Astrocyte (in vitro differentiated cells and primary cell): ENCODE measurements around the gene UGT1A8.

Source experiments
- EZH2 ChIP-seq: IDR thresholded peaks from 2 replicates; pipeline ENCODE4 v1.6.1; 2012; ENCODE audit warnings: mild to moderate bottlenecking, low read length, inconsistent platforms; ENCODE audit not compliant: insufficient read depth
- TF ChIP-seq, protein P1 (sequence below): IDR thresholded peaks from 2 replicates; pipeline ENCODE4 v1.5.1; 2011; ENCODE audit warnings: low read depth, mild to moderate bottlenecking, inconsistent platforms, low read length, moderate library complexity; ENCODE audit not compliant: insufficient read depth

DNA sequence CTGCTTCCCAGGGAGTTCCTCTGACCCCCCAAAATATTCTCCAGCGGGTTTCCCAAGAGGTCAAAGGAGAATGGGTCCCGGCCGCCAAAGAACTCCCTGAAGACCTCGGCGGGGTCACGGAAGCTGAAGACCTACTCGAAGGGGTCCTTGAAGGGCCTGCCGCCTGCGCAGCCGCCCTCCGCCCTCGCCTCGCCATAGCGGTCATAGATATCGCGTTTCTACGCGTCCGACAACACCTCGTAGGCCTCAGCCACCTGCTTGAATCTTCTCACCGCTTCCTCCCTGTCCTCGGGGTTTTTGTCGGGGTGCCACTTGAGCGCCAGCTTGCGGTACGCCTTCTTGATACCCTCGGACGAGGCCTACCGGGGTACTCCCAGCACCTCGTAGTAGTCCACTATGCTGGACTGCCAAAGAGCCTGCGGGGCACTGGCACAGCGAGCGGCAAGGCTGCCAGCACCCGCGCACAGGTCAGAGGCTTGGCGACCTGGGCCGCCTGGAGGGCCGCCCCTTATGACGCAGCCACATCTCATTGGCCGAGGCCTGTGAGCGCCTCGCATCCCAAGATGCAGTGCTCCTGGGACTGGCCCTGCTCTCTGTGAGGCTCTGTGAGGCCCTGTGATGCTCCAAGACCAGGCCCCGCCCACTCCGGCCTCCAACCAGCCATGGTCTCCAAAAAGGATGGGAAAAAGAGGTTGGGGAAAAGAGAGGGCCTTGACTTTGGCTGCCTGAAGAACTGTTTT, 137.6 kb downstream of the UGT1A8 start:
- TF ChIP-seq, protein P1, sequence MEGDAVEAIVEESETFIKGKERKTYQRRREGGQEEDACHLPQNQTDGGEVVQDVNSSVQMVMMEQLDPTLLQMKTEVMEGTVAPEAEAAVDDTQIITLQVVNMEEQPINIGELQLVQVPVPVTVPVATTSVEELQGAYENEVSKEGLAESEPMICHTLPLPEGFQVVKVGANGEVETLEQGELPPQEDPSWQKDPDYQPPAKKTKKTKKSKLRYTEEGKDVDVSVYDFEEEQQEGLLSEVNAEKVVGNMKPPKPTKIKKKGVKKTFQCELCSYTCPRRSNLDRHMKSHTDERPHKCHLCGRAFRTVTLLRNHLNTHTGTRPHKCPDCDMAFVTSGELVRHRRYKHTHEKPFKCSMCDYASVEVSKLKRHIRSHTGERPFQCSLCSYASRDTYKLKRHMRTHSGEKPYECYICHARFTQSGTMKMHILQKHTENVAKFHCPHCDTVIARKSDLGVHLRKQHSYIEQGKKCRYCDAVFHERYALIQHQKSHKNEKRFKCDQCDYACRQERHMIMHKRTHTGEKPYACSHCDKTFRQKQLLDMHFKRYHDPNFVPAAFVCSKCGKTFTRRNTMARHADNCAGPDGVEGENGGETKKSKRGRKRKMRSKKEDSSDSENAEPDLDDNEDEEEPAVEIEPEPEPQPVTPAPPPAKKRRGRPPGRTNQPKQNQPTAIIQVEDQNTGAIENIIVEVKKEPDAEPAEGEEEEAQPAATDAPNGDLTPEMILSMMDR: no peak
- TF ChIP-seq EZH2: no peak
